Measurements from ENCODE around the gene CENATAC. TPM values are rescaled to one million over a fixed set of nuclear protein-coding genes. Genes with fewer than 3 reads are reported as not detected.

Gene CENATAC
- total RNA-seq, 1 experiment from 2014 or later, result 185 TPM

- TF ChIP-seq CTCF (IDR thresholded peaks at IDR 0.05; ENCODE audit: insufficient read depth in 1 of 2, low read depth in 1 of 2, low read length in 1 of 2, severe bottlenecking in 1 of 2, unreplicated experiment in 1 of 2), result no peak
Measured at GRCh38 chr11:119023741-119024140, 25.8 kb downstream of the CENATAC start.

GRCh38 chr11:119024430-119025098 is 26.6 kb downstream of the CENATAC start:
- Histone ChIP-seq H3K4me3 (ENCODE audit: low read depth, low read length) (no peak overlapping the region), H3K9me3 (no peaks in the 10 kb centered on the region), H3K36me3 (ENCODE audit: control insufficient read depth, insufficient read depth, low read length) (peaks cover 22% of the 10 kb centered on the region), H3K4me1 (peaks cover 87% of the 10 kb centered on the region), H3K27me3 (replicated peaks; ENCODE audit: control insufficient read depth, insufficient read depth, low read length) (no peaks in the 10 kb centered on the region)
- no peak for DNase-seq
- H3K27ac Mint-ChIP-seq (ENCODE audit: unreplicated experiment), result peak overlapping the region; percentile 11
- peaks cover 90% of the 10 kb centered on the region for H3K36me3 Mint-ChIP-seq (ENCODE audit: insufficient read depth, unreplicated experiment)
- no peak for TF ChIP-seq CTCF (IDR thresholded peaks at IDR 0.05; ENCODE audit: insufficient read depth in 1 of 2, low read depth in 1 of 2, low read length in 1 of 2, severe bottlenecking in 1 of 2, unreplicated experiment in 1 of 2)
- no peaks in the 10 kb centered on the region for H3K27me3 Mint-ChIP-seq (ENCODE audit: insufficient read depth, unreplicated experiment)
- ChIA-PET POLR2A (no interaction called here), CTCF (interaction anchor here (0.5 kb wide), 1 partner anchor 337 kb away, joined by 3 read pairs; no protein-coding TSS in a partner anchor)
- peak overlapping the region; percentile 7 for H3K4me3 Mint-ChIP-seq (ENCODE audit: unreplicated experiment)
- no peaks in the 10 kb centered on the region for H3K9me3 Mint-ChIP-seq (ENCODE audit: unreplicated experiment)
- H3K4me1 Mint-ChIP-seq (ENCODE audit: low read depth, unreplicated experiment), result peaks cover 69% of the 10 kb centered on the region
- intact Hi-C loops (cut with micrococcal nuclease; ENCODE audit: unreplicated experiment), result no loop called here
- TSS peak; percentile 4 for BruUV-seq (replicated peaks)

More at GRCh38 chr11:119023741-119024140, 25.8 kb downstream of the CENATAC start:
- Histone ChIP-seq H3K27me3 (replicated peaks; ENCODE audit: control insufficient read depth, insufficient read depth, low read length) (no peaks in the 10 kb centered on the region), H3K4me3 (ENCODE audit: low read depth, low read length) (no peak overlapping the region), H3K4me1 (peaks cover 82% of the 10 kb centered on the region), H3K36me3 (ENCODE audit: control insufficient read depth, insufficient read depth, low read length) (peaks cover 20% of the 10 kb centered on the region), H3K9me3 (no peaks in the 10 kb centered on the region)
- intact Hi-C loops (cut with micrococcal nuclease; ENCODE audit: unreplicated experiment), result no loop called here
- peaks cover 90% of the 10 kb centered on the region for H3K36me3 Mint-ChIP-seq (ENCODE audit: insufficient read depth, unreplicated experiment)
- H3K4me1 Mint-ChIP-seq (ENCODE audit: low read depth, unreplicated experiment), result peaks cover 61% of the 10 kb centered on the region
- ChIA-PET CTCF (interaction anchor here (0.5 to 0.6 kb wide), 2 partner anchors 337 to 387 kb away, joined by 3 read pairs; no protein-coding TSS in a partner anchor), POLR2A (interaction anchor here (1.3 to 1.6 kb wide), 2 partner anchors 26 to 44 kb away, joined by 3 to 6 read pairs; partner anchors contain the start of genes CENATAC and VPS11)
- H3K27me3 Mint-ChIP-seq (ENCODE audit: insufficient read depth, unreplicated experiment), result no peaks in the 10 kb centered on the region
- H3K27ac Mint-ChIP-seq (ENCODE audit: unreplicated experiment), result no peak overlapping the region
- BruUV-seq (replicated peaks), result no TSS peak
- no peak for DNase-seq
- no peak overlapping the region for H3K4me3 Mint-ChIP-seq (ENCODE audit: unreplicated experiment)
- H3K9me3 Mint-ChIP-seq (ENCODE audit: unreplicated experiment), result no peaks in the 10 kb centered on the region

GRCh38 chr11:119025099-119025473 is 27.1 kb downstream of the CENATAC start:
- peaks cover 82% of the 10 kb centered on the region for H3K4me1 ChIP-seq
- H3K4me1 Mint-ChIP-seq (ENCODE audit: low read depth, unreplicated experiment), result peaks cover 70% of the 10 kb centered on the region
- no peak overlapping the region for H3K4me3 ChIP-seq (ENCODE audit: low read depth, low read length)
- peaks cover 22% of the 10 kb centered on the region for H3K36me3 ChIP-seq (ENCODE audit: control insufficient read depth, insufficient read depth, low read length)
- TF ChIP-seq CTCF (IDR thresholded peaks at IDR 0.05; ENCODE audit: insufficient read depth in 1 of 2, low read depth in 1 of 2, low read length in 1 of 2, severe bottlenecking in 1 of 2, unreplicated experiment in 1 of 2), result no peak
- H3K27me3 ChIP-seq (replicated peaks; ENCODE audit: control insufficient read depth, insufficient read depth, low read length), result no peaks in the 10 kb centered on the region
- H3K9me3 ChIP-seq, result no peaks in the 10 kb centered on the region
- H3K27ac Mint-ChIP-seq (ENCODE audit: unreplicated experiment), result peak overlapping the region; percentile 11
- no peak overlapping the region for H3K4me3 Mint-ChIP-seq (ENCODE audit: unreplicated experiment)
- CTCF ChIA-PET, result no interaction called here
- BruUV-seq (replicated peaks), result no TSS peak
- H3K27me3 Mint-ChIP-seq (ENCODE audit: insufficient read depth, unreplicated experiment), result no peaks in the 10 kb centered on the region
- peaks cover 90% of the 10 kb centered on the region for H3K36me3 Mint-ChIP-seq (ENCODE audit: insufficient read depth, unreplicated experiment)
- POLR2A ChIA-PET, result no interaction called here
- no peaks in the 10 kb centered on the region for H3K9me3 Mint-ChIP-seq (ENCODE audit: unreplicated experiment)
- DNase-seq, result no peak
- intact Hi-C loops (cut with micrococcal nuclease; ENCODE audit: unreplicated experiment), result no loop called here

Data from Caco-2 (cell line).